22Rv1 (cell line): ENCODE data around the gene JMJD1C.

Source experiments
- H3K27ac ChIP-seq: fragments of 450-650 bp; 2 replicates; pipeline ENCODE4 v1.5.1; 2017
- ZFX ChIP-seq: fragments of 450-650 bp; IDR thresholded peaks from 2 replicates; pipeline ENCODE4 v1.6.1; 2017; ENCODE audit warnings: antibody characterized with exemption, borderline replicate concordance
- TF ChIP-seq, protein P1 (sequence below): fragments of 450-650 bp; IDR thresholded peaks from 2 replicates; pipeline ENCODE4 v1.5.1; 2017; ENCODE audit warnings: mild to moderate bottlenecking

JMJD1C gene

GRCh38 chr10:63256009-63256773 is 209.6 kb downstream of the JMJD1C start:
- no peak overlapping the region for H3K27ac ChIP-seq

GRCh38 chr10:63255316-63255715 is 210.5 kb downstream of the JMJD1C start:
- TF ChIP-seq, protein P1, sequence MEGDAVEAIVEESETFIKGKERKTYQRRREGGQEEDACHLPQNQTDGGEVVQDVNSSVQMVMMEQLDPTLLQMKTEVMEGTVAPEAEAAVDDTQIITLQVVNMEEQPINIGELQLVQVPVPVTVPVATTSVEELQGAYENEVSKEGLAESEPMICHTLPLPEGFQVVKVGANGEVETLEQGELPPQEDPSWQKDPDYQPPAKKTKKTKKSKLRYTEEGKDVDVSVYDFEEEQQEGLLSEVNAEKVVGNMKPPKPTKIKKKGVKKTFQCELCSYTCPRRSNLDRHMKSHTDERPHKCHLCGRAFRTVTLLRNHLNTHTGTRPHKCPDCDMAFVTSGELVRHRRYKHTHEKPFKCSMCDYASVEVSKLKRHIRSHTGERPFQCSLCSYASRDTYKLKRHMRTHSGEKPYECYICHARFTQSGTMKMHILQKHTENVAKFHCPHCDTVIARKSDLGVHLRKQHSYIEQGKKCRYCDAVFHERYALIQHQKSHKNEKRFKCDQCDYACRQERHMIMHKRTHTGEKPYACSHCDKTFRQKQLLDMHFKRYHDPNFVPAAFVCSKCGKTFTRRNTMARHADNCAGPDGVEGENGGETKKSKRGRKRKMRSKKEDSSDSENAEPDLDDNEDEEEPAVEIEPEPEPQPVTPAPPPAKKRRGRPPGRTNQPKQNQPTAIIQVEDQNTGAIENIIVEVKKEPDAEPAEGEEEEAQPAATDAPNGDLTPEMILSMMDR = no peak
- TF ChIP-seq ZFX = no peak
- no peak overlapping the region for H3K27ac ChIP-seq

More at GRCh38 chr10:63256009-63256773, 209.6 kb downstream of the JMJD1C start:
- no peak for TF ChIP-seq ZFX
- TF ChIP-seq, protein P1 = no peak

DNA sequence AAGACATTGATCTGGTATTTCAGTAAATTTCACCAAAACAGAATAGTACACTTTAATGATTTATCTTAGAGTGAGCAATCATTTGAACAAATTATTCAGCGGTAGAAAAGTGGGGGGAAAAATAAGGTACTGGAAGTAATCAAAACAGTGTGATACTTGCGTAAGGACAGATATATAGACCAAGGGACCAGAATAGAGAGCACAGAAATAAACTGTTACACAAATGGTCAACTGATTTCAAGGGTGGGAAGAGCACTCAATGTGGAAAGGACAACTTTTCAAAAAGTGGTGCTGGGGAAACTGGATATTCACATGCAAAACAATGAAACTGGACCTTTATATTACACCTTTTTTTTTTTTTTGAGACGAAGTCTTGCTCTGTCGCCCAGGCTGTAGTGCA is 212.7 kb downstream of the JMJD1C start:
- no peak for TF ChIP-seq ZFX
- TF ChIP-seq, protein P1 = no peak
- no peak overlapping the region for H3K27ac ChIP-seq

- H3K27ac ChIP-seq = no peak overlapping the region
- TF ChIP-seq, protein P1 = no peak
- TF ChIP-seq ZFX = no peak
These were observed 213.5 kb downstream of the JMJD1C start for GRCh38 chr10:63252095-63252762.

GRCh38 chr10:63250032-63250431 is 215.7 kb downstream of the JMJD1C start:
- TF ChIP-seq, protein P1 = no peak
- H3K27ac ChIP-seq = no peak overlapping the region

DNA sequence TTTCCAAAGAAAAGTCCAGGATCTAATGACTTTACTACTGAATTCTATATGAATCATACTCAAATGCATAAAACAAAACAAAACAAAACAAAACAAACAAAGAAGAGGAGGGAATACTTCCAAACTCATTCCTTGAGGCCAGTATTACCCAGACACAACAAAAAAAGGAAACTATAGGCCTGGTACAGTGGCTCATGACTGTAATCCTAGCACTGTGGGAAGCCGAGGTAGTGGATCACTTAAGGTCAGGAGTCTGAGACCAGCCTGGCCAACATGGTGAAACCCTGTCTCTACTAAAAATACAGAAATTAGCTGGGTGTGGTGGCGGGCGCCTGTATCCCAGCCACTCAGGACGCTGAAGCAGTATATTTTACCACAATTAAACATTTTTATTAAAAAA is 218.0 kb downstream of the JMJD1C start:
- no peak overlapping the region for H3K27ac ChIP-seq
- no peak for TF ChIP-seq ZFX
- TF ChIP-seq, protein P1 = no peak

GRCh38 chr10:63246356-63246755 is 219.4 kb downstream of the JMJD1C start:
- H3K27ac ChIP-seq = no peak overlapping the region
- no peak for TF ChIP-seq ZFX
- TF ChIP-seq, protein P1 = no peak
